GM12878 (cell line): ENCODE data around the gene ZNF33B.

Experiments used
- CHD4 ChIP-seq: fragments of 200-600 bp; sonication (generic); IDR thresholded peaks from 2 replicates; pipeline ENCODE4 v1.6.1; 2016; ENCODE audit warnings: mild to moderate bottlenecking
- EZH2 ChIP-seq: IDR thresholded peaks from 2 replicates; pipeline ENCODE4 v1.6.1; 2012; ENCODE audit warnings: low read depth, mild to moderate bottlenecking, control low read depth, inconsistent platforms, low read length, borderline replicate concordance; ENCODE audit not compliant: control insufficient read depth
- FOS ChIP-seq: IDR thresholded peaks from 3 replicates; pipeline ENCODE4 v1.6.1; 2011; ENCODE audit warnings: borderline replicate concordance; ENCODE audit not compliant: insufficient read length; ENCODE audit errors: extremely low read depth
- KLF5 ChIP-seq: fragments of 450-650 bp; IDR thresholded peaks from 2 replicates; pipeline ENCODE4 v1.6.1; 2014; ENCODE audit warnings: mild to moderate bottlenecking; ENCODE audit not compliant: partially characterized antibody
- NR2F1 ChIP-seq: fragments of 450-650 bp; conservative IDR thresholded peaks from 2 replicates; pipeline ENCODE4 v1.6.1; 2017; ENCODE audit warnings: mild to moderate bottlenecking
- POLR2A ChIP-seq: IDR thresholded peaks from 2 replicates; pipeline ENCODE4 v1.6.1; 2011; ENCODE audit warnings: low read depth, mild to moderate bottlenecking, low read length
- SIX5 ChIP-seq: IDR thresholded peaks from 2 replicates; pipeline ENCODE4 v1.6.1; 2011; ENCODE audit warnings: mild to moderate bottlenecking, low read depth, low read length, moderate library complexity; ENCODE audit not compliant: severe bottlenecking
- SRF ChIP-seq, 2 experiments: IDR thresholded peaks; 2 replicates each; pipeline ENCODE4 v1.6.1; 2011; ENCODE audit warnings: low read depth in 2 of 2, low read length in 2 of 2, mild to moderate bottlenecking in 1 of 2, moderate library complexity in 1 of 2
- TCF7 ChIP-seq: IDR thresholded peaks from 2 replicates; pipeline ENCODE4 v1.6.1; 2014; ENCODE audit warnings: antibody characterized with exemption, borderline replicate concordance
- TF ChIP-seq, protein P1 (sequence below), 3 experiments: IDR thresholded peaks in 2 of 3; conservative IDR thresholded peaks in 1 of 3; 2 replicates each; pipeline ENCODE4 v1.5.1; 2011; ENCODE audit warnings: low read depth in 3 of 3, low read length in 3 of 3, mild to moderate bottlenecking in 3 of 3, control low read depth in 2 of 3, moderate library complexity in 2 of 3, inconsistent platforms in 1 of 3, mixed read lengths in 1 of 3; ENCODE audit not compliant: control insufficient read depth in 2 of 3, insufficient read depth in 1 of 3; ENCODE audit errors: extremely low read depth in 1 of 3
- TF ChIP-seq, protein P2 (sequence below): IDR thresholded peaks from 2 replicates; pipeline ENCODE4 v1.6.1; 2012; ENCODE audit warnings: low read depth, low read length, improper control_type of control experiment
- TF ChIP-seq, protein P3 (sequence below): fragments of 450-650 bp; conservative IDR thresholded peaks from 2 replicates; pipeline ENCODE4 v1.6.1; 2017; ENCODE audit warnings: mild to moderate bottlenecking, moderate library complexity
- TF ChIP-seq, protein P4 (sequence below): fragments of 450-650 bp; IDR thresholded peaks from 2 replicates; pipeline ENCODE4 v1.6.1; 2017; ENCODE audit warnings: mild to moderate bottlenecking, low read depth, inconsistent platforms; ENCODE audit not compliant: poor library complexity, severe bottlenecking

DNA sequence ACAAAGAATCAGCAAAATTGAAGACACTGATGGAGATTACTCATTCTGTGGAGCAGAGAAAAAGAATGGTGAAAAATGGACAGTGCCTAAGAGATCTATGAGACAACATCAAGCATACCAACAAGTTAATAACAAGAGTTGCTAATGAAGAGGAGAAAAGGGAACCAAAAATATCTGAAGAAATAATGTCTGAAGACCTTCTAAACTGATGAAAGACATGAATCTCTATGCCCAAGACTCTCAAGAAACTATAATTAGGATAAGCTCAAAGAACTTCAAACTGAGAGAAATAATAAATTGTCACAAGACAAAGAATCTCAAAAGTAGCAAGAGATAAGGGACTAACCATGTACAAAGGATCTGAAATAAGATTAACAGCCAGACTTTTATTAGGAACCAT lies 93.4 kb downstream of the ZNF33B start:
- no peak for TF ChIP-seq TCF7
- TF ChIP-seq, protein P1, sequence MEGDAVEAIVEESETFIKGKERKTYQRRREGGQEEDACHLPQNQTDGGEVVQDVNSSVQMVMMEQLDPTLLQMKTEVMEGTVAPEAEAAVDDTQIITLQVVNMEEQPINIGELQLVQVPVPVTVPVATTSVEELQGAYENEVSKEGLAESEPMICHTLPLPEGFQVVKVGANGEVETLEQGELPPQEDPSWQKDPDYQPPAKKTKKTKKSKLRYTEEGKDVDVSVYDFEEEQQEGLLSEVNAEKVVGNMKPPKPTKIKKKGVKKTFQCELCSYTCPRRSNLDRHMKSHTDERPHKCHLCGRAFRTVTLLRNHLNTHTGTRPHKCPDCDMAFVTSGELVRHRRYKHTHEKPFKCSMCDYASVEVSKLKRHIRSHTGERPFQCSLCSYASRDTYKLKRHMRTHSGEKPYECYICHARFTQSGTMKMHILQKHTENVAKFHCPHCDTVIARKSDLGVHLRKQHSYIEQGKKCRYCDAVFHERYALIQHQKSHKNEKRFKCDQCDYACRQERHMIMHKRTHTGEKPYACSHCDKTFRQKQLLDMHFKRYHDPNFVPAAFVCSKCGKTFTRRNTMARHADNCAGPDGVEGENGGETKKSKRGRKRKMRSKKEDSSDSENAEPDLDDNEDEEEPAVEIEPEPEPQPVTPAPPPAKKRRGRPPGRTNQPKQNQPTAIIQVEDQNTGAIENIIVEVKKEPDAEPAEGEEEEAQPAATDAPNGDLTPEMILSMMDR (IDR thresholded peaks at IDR 0.05 in 2 of 3, conservative IDR thresholded peaks at IDR 0.05 in 1 of 3; ENCODE audit: control insufficient read depth in 2 of 3, extremely low read depth in 1 of 3, insufficient read depth in 1 of 3, low read depth in 3 of 3, low read length in 3 of 3) = no peak
- no peak for TF ChIP-seq POLR2A
- no peak for TF ChIP-seq FOS
- no peak for TF ChIP-seq SIX5
- TF ChIP-seq, protein P2, sequence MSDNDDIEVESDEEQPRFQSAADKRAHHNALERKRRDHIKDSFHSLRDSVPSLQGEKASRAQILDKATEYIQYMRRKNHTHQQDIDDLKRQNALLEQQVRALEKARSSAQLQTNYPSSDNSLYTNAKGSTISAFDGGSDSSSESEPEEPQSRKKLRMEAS = no peak
- no peak for TF ChIP-seq CHD4
- TF ChIP-seq SRF (IDR thresholded peaks at IDR 0.05; ENCODE audit: low read depth in 2 of 2, low read length in 2 of 2) = no peak
- no peak for TF ChIP-seq EZH2
- TF ChIP-seq, protein P3, sequence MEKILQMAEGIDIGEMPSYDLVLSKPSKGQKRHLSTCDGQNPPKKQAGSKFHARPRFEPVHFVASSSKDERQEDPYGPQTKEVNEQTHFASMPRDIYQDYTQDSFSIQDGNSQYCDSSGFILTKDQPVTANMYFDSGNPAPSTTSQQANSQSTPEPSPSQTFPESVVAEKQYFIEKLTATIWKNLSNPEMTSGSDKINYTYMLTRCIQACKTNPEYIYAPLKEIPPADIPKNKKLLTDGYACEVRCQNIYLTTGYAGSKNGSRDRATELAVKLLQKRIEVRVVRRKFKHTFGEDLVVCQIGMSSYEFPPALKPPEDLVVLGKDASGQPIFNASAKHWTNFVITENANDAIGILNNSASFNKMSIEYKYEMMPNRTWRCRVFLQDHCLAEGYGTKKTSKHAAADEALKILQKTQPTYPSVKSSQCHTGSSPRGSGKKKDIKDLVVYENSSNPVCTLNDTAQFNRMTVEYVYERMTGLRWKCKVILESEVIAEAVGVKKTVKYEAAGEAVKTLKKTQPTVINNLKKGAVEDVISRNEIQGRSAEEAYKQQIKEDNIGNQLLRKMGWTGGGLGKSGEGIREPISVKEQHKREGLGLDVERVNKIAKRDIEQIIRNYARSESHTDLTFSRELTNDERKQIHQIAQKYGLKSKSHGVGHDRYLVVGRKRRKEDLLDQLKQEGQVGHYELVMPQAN = no peak
- TF ChIP-seq NR2F1 = no peak
- TF ChIP-seq, protein P4, sequence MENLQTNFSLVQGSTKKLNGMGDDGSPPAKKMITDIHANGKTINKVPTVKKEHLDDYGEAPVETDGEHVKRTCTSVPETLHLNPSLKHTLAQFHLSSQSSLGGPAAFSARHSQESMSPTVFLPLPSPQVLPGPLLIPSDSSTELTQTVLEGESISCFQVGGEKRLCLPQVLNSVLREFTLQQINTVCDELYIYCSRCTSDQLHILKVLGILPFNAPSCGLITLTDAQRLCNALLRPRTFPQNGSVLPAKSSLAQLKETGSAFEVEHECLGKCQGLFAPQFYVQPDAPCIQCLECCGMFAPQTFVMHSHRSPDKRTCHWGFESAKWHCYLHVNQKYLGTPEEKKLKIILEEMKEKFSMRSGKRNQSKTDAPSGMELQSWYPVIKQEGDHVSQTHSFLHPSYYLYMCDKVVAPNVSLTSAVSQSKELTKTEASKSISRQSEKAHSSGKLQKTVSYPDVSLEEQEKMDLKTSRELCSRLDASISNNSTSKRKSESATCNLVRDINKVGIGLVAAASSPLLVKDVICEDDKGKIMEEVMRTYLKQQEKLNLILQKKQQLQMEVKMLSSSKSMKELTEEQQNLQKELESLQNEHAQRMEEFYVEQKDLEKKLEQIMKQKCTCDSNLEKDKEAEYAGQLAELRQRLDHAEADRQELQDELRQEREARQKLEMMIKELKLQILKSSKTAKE = no peak
- TF ChIP-seq KLF5 = no peak
